Natural killer cell treated with Interleukin-12 subunit alpha and Interleukin-12 subunit beta and Interleukin-15 and Interleukin-18, amount 100 ng/mL, for 72 hours (primary cell): ENCODE data around the gene UBE2F. TPM values are rescaled to one million over a fixed set of nuclear protein-coding genes. Genes with fewer than 3 reads are reported as not detected.
A peak's percentile ranks its signal among the peaks of the same experiment; 100 is the strongest.
"Not testable (repeated sequence)": the region's sequence is repeated elsewhere in the genome, so short reads cannot be mapped to it uniquely, and the experiment has no call there.

ENCODE experiments used
- ATAC-seq, 2 donors: fragments of 150-1000 bp; cut with Tn5 transposase in 1 of 2; sonication (Bioruptor Pico), chemical (Tn5 transposase) in 1 of 2; 2 replicates each; pipeline ENCODE4 v1.10.0; 2021
- DNase-seq: peaks from one replicate; pipeline ENCODE4 v3.0.0; 2022; ENCODE audit warnings: low spot score
- H3K27ac Mint-ChIP-seq, 2 donors: 1 replicate in 1 of 2; 2 replicates in 1 of 2; pipeline ENCODE4 v1.8.0; 2022; ENCODE audit warnings: mixed read lengths in 2 of 2, mild to moderate bottlenecking in 1 of 2, moderate library complexity in 1 of 2
- H3K27me3 Mint-ChIP-seq, 2 donors: 1 replicate in 1 of 2; 2 replicates in 1 of 2; pipeline ENCODE4 v1.8.0; 2022; ENCODE audit warnings: mixed read lengths in 2 of 2
- H3K36me3 Mint-ChIP-seq: one replicate; pipeline ENCODE4 v1.8.0; 2022; ENCODE audit warnings: mixed read lengths
- H3K4me1 Mint-ChIP-seq, 2 donors: 1 replicate in 1 of 2; 2 replicates in 1 of 2; pipeline ENCODE4 v1.8.0; 2022; ENCODE audit warnings: low read depth in 2 of 2, mixed read lengths in 2 of 2, mild to moderate bottlenecking in 1 of 2
- H3K4me3 Mint-ChIP-seq: one replicate; pipeline ENCODE4 v1.8.0; 2022; ENCODE audit warnings: mixed read lengths
- H3K9me3 Mint-ChIP-seq: 2 replicates; pipeline ENCODE4 v1.8.0; 2022; ENCODE audit warnings: mixed read lengths
- total RNA-seq, 2 donors: library from RNA; stranded (reverse); gene quantifications; one replicate each; pipeline ENCODE4 v1.2.3, GENCODE V29; 2022

UBE2F gene
- total RNA-seq, 2 donors from 2014 or later = 51.3 to 78.0 TPM

- ATAC-seq (no peak), DNase-seq (no peak)
- H3K4me3 Mint-ChIP-seq = no peak overlapping the region
- peak overlapping the region; percentile 23 to 81 for H3K27ac Mint-ChIP-seq
- H3K4me1 Mint-ChIP-seq = peaks cover 36 to 62% of the 10 kb centered on the region in 2 donors
- H3K27me3 Mint-ChIP-seq = no peaks in the 10 kb centered on the region
- H3K36me3 Mint-ChIP-seq = peaks cover 7% of the 10 kb centered on the region
- no peaks in the 10 kb centered on the region for H3K9me3 Mint-ChIP-seq
These were observed 55.9 kb downstream of the UBE2F start for GRCh38 chr2:238022594-238023157.

DNA sequence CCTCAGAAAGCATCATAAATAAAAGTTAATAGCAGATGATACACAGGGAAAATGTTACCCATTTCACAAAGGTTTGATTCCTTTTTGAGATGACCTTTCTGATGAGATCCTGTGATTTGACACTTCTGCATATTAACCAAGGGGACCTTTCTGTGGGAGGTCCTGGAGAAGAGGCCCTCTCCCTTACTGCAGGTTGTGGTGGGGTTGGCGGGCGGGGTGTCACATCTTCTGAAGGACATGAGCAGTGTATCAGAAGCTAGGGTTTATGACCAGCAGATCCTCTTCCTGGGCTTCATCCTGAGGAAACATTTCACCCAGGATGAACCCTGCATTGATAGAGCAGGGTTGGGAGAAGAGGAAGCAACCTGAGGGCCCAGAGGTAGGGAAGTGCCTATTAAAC, 56.8 kb downstream of the UBE2F start:
- Mint-ChIP-seq H3K4me3 (no peak overlapping the region), H3K4me1 (peaks cover 36 to 64% of the 10 kb centered on the region in 2 donors), H3K36me3 (peaks cover 7% of the 10 kb centered on the region), H3K9me3 (no peaks in the 10 kb centered on the region), H3K27ac (peak overlapping the region in 1 of 2 donors; percentile 66), H3K27me3 (no peaks in the 10 kb centered on the region)
- no peak for DNase-seq
- no peak for ATAC-seq

GRCh38 chr2:238024986-238025385, 58.2 kb downstream of the UBE2F start:
- ATAC-seq = peak; percentile 95 to 99
- Mint-ChIP-seq H3K36me3 (peaks cover 7% of the 10 kb centered on the region), H3K4me1 (peaks cover 35 to 63% of the 10 kb centered on the region in 2 donors), H3K27ac (peak overlapping the region; percentile 63 to 66), H3K4me3 (peak overlapping the region; percentile 36), H3K27me3 (no peaks in the 10 kb centered on the region), H3K9me3 (no peaks in the 10 kb centered on the region)
- DNase-seq = peak; percentile 73

DNA sequence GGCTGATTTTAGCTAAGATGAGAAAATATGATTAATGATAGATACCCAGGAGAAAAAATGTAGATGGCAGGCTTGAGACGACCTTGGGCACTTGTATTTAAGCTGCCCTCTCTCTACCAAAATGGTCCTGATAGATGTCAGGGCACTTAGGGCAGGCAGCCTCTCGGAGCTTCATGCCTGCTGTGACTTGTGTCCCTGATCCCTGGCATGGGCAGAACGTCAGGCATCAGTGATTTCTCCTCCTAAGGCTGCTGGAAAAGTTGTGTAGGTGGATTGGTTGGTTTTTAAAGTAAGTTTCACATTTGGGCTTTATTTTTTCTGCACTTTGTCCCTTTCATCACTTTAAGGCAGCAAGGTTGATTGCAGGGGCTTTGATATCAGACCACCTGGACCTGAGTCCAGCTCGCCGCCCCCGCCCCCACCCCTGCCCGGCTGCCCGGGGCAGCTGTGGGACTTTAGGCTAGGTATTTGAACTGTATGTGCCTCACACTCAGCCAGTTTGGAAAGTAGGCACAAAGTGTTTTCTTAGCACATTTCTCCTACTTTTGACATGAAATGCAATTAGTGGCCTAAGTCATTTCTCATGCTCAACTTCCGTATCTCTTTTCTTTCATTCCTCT, 59.0 kb downstream of the UBE2F start:
- ATAC-seq (no peak), DNase-seq (no peak)
- H3K4me3 Mint-ChIP-seq = peak overlapping the region; percentile 36
- H3K4me1 Mint-ChIP-seq = peaks cover 32 to 64% of the 10 kb centered on the region in 2 donors
- H3K27me3 Mint-ChIP-seq = no peaks in the 10 kb centered on the region
- H3K9me3 Mint-ChIP-seq = no peaks in the 10 kb centered on the region
- H3K27ac Mint-ChIP-seq = peak overlapping the region; percentile 63 to 88
- peaks cover 7% of the 10 kb centered on the region for H3K36me3 Mint-ChIP-seq

DNA sequence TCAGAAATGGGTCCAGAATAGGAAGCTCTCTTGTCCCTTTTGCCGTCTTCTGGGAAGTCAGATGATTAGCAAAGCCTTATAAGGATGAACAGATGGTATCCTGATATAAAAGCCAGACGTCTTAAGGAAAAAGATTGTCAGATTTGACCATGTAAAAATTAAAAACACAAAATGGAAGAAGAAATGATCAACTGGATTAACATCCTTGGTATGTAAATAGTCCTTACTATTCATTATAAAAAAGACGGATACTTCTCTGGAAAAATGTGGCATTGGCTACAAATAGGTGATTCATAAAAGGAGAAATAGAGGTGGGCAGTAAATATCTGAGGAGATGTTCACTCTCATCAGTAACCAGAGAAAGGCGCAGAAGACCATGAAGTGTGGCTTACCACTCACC, 60.2 kb downstream of the UBE2F start:
- Mint-ChIP-seq H3K4me3 (no peak overlapping the region), H3K9me3 (no peaks in the 10 kb centered on the region), H3K36me3 (peaks cover 4% of the 10 kb centered on the region), H3K27me3 (no peaks in the 10 kb centered on the region), H3K27ac (peak overlapping the region; percentile 8 to 88), H3K4me1 (peaks cover 31 to 59% of the 10 kb centered on the region in 2 donors)
- ATAC-seq = no peak
- no peak for DNase-seq

GRCh38 chr2:238027591-238028415, 61.0 kb downstream of the UBE2F start:
- Mint-ChIP-seq H3K27ac (peak overlapping the region in 1 of 2 donors; percentile 88), H3K27me3 (no peaks in the 10 kb centered on the region), H3K9me3 (no peaks in the 10 kb centered on the region), H3K4me3 (no peak overlapping the region), H3K4me1 (peaks cover 24 to 51% of the 10 kb centered on the region in 2 donors), H3K36me3 (no peaks in the 10 kb centered on the region)
- DNase-seq (no peak), ATAC-seq (no peak)

GRCh38 chr2:238029853-238030252, 63.0 kb downstream of the UBE2F start:
- DNase-seq = no peak
- Mint-ChIP-seq H3K27ac (peak overlapping the region; percentile 15 to 86), H3K36me3 (no peaks in the 10 kb centered on the region), H3K4me3 (no peak overlapping the region), H3K9me3 (no peaks in the 10 kb centered on the region), H3K4me1 (peaks cover 16 to 42% of the 10 kb centered on the region in 2 donors), H3K27me3 (no peaks in the 10 kb centered on the region)
- no peak for ATAC-seq

- Mint-ChIP-seq H3K27ac (peak overlapping the region; percentile 15 to 86), H3K36me3 (peaks cover under 1% of the 10 kb centered on the region), H3K4me3 (no peak overlapping the region), H3K27me3 (no peaks in the 10 kb centered on the region), H3K4me1 (peaks cover 9 to 35% of the 10 kb centered on the region in 2 donors), H3K9me3 (no peaks in the 10 kb centered on the region)
- DNase-seq (no peak), ATAC-seq (no peak)
These were observed 63.8 kb downstream of the UBE2F start for GRCh38 chr2:238030422-238031155.

GRCh38 chr2:238031751-238032150, 64.9 kb downstream of the UBE2F start:
- no peaks in the 10 kb centered on the region for H3K9me3 Mint-ChIP-seq
- H3K4me3 Mint-ChIP-seq = no peak overlapping the region
- peak overlapping the region in 1 of 2 donors; percentile 8 for H3K27ac Mint-ChIP-seq
- DNase-seq = no peak
- peaks cover 7 to 31% of the 10 kb centered on the region in 2 donors for H3K4me1 Mint-ChIP-seq
- no peak for ATAC-seq
- peaks cover 6% of the 10 kb centered on the region for H3K36me3 Mint-ChIP-seq
- H3K27me3 Mint-ChIP-seq = no peaks in the 10 kb centered on the region

DNA sequence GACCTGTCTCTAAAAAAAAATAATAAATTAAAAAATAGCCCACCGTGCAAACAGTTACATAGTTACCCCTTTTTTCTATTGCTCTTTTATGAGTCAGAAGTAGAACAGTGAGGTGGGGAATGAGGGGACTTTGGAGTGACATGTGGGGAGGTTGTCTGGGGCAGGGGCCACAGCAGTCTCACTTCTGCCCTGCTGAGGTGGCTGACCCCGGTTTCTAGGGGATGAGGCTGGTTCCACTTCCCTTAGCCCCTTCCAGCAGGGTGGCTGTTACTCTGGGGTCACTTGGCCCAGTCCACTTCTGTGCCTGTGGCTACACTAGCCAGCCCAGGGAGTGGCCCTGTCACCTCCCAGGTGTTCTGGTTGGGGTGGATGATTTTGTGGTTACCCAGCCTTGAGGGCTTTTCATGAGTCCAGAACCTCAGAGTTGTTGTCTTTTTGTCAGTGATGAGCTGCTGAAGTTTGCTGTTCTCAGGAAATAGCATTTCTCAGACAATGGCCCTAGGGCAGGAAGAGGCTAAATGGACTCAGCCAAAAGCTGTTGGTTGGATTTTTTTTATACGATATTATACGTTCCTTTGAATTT, 66.0 kb downstream of the UBE2F start:
- Mint-ChIP-seq H3K36me3 (peaks cover 6% of the 10 kb centered on the region), H3K27me3 (no peaks in the 10 kb centered on the region), H3K4me3 (no peak overlapping the region), H3K4me1 (peaks cover 0 to 23% of the 10 kb centered on the region in 2 donors), H3K27ac (peak overlapping the region in 1 of 2 donors; percentile 75), H3K9me3 (no peaks in the 10 kb centered on the region)
- no peak for DNase-seq
- peak; percentile 53 to 59 for ATAC-seq

DNA sequence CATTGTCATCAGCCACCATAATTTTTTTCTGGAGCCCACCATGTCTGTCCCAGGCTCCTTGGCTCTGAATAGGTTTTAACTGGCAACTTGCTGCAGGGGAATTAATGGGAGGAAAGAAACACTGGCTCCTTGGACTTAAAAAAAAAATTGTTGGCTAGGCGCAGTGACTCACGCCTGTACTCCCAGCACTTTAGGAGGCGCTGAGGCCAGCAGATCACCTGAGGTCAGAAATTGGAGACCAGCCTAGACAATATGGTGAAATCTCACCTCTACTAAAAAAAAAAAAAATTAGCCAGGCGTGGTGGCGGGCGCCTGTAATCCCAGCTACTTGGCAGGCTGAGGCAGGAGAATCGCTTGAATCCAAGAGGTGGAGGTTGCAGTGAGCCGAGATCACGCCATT, 67.2 kb downstream of the UBE2F start:
- not testable (repeated sequence) for ATAC-seq, H3K27me3 Mint-ChIP-seq, H3K36me3 Mint-ChIP-seq, H3K4me3 Mint-ChIP-seq, H3K9me3 Mint-ChIP-seq, DNase-seq
- peak overlapping the region in 1 of 2 donors; percentile 75 for H3K27ac Mint-ChIP-seq
- H3K4me1 Mint-ChIP-seq = peaks cover 0 to 18% of the 10 kb centered on the region in 2 donors

- no peaks in the 10 kb centered on the region for H3K27me3 Mint-ChIP-seq
- DNase-seq (no peak), ATAC-seq (no peak)
- H3K4me3 Mint-ChIP-seq = no peak overlapping the region
- peaks cover 0 to 11% of the 10 kb centered on the region in 2 donors for H3K4me1 Mint-ChIP-seq
- no peaks in the 10 kb centered on the region for H3K9me3 Mint-ChIP-seq
- no peak overlapping the region for H3K27ac Mint-ChIP-seq
- peaks cover 12% of the 10 kb centered on the region for H3K36me3 Mint-ChIP-seq
These were observed 71.4 kb downstream of the UBE2F start for GRCh38 chr2:238038203-238038602.

- H3K4me3 Mint-ChIP-seq = no peak overlapping the region
- peaks cover 0 to 16% of the 10 kb centered on the region in 2 donors for H3K4me1 Mint-ChIP-seq
- no peak overlapping the region for H3K27ac Mint-ChIP-seq
- H3K9me3 Mint-ChIP-seq = no peaks in the 10 kb centered on the region
- DNase-seq = no peak
- peaks cover 12% of the 10 kb centered on the region for H3K36me3 Mint-ChIP-seq
- no peaks in the 10 kb centered on the region for H3K27me3 Mint-ChIP-seq
- ATAC-seq = no peak
These were observed 72.3 kb downstream of the UBE2F start for GRCh38 chr2:238039151-238039550.
